Heart left ventricle (tissue), 13 donors: ENCODE data around the gene VPS35L.
A peak's percentile ranks its signal among the peaks of the same experiment; 100 is the strongest.

Experiments
- CTCF ChIP-seq, 12 donors: fragments of 200-600 bp; sonication (generic) in 4 of 12; IDR thresholded peaks; one replicate each; pipeline versions ENCODE4 v1.5.0 to v1.8.0; 2018 to 2022; ENCODE audit warnings: antibody characterized with exemption in 12 of 12, mild to moderate bottlenecking in 5 of 12
- POLR2A ChIP-seq, 2 donors: fragments of 450-650 bp; IDR thresholded peaks; one replicate each; pipeline ENCODE4 v1.6.1; 2017; ENCODE audit warnings: antibody characterized with exemption in 2 of 2, mild to moderate bottlenecking in 2 of 2, moderate library complexity in 2 of 2
- donor health status: ischemic (EF 13 %, LVEDD 7.1; RV severe dilation, severe dysfunction).
- donor health status: DM: no; HTN: yes; CAD: no.
- donor health status: DM: no; HTN: no; CAD: no.
- donor health status: ischemic (EF 25% LVEDD 6.9; RV normal size, moderate dysfunction).
- donor health status: ischemic (EF 25% LVEDD 5.7; RV mildly dilated, moderate dysfunction).
- donor health status: ischemic (EF 35%, LVEDD 5.7; RV mildly dilated, moderate dysfunction).
- donor health status: nonischemic (EF 11% LVEDD 7.7; RV severe dilation, severe dysfunction).
- donor health status: DM: yes; HTN: yes; CAD: no.
- donor health status: PGD.
- donor health status: ischemic (EF 29% LVEDD 5.4; RV normal size, mild dysfunction).
- donor health status: nonischemic (EF 23%, LVEDD 6.1; RV moderate dilation, normal function).

GRCh38 chr16:19559242-19559910 lies 3.9 kb downstream of the VPS35L start:
- TF ChIP-seq CTCF (IDR thresholded peaks at IDR 0.05) (peak; percentile 57 to 83 (median 69)), POLR2A (IDR thresholded peaks at IDR 0.05) (no peak)
